ENCODE measurements around the gene SLC6A8. TPM values are rescaled to one million over a fixed set of nuclear protein-coding genes. Genes with fewer than 3 reads are reported as not detected.
"Not testable (repeated sequence)": the region's sequence is repeated elsewhere in the genome, so short reads cannot be mapped to it uniquely, and the experiment has no call there.

SLC6A8 gene
- total RNA-seq, 3 donors from 2014 or later, result 214 to 313 (median 251) TPM

GRCh38 chrX:153697924-153698865 is 10.5 kb downstream of the SLC6A8 start:
- ATAC-seq (no peak), DNase-seq (peak in 1 of 3 donors; percentile 30)
- no peak for TF ChIP-seq CTCF (IDR thresholded peaks at IDR 0.05)
- Histone ChIP-seq H3K36me3 (ENCODE audit: low read depth) (no peaks in the 10 kb centered on the region), H3K9me3 (no peaks in the 10 kb centered on the region), H3K4me1 (ENCODE audit: low read depth) (peaks cover 9% of the 10 kb centered on the region), H3K4me3 (no peak overlapping the region)
- intact Hi-C loops (cut with DNase I, micrococcal nuclease), result no loop called here

GRCh38 chrX:153699210-153699783 is 11.6 kb downstream of the SLC6A8 start:
- DNase-seq, result peak in 2 of 3 donors; percentile 57 to 62
- peak; percentile 71 for ATAC-seq
- intact Hi-C loops (cut with DNase I, micrococcal nuclease); H3K36me3 ChIP-seq (ENCODE audit: low read depth); H3K4me3 ChIP-seq; H3K4me1 ChIP-seq (ENCODE audit: low read depth); H3K9me3 ChIP-seq: not testable (repeated sequence)

GRCh38 chrX:153699784-153700371 is 12.2 kb downstream of the SLC6A8 start:
- H3K4me1 ChIP-seq (ENCODE audit: low read depth); H3K4me3 ChIP-seq; H3K9me3 ChIP-seq; H3K36me3 ChIP-seq (ENCODE audit: low read depth); intact Hi-C loops (cut with DNase I, micrococcal nuclease): not testable (repeated sequence)
- peak; percentile 57 to 79 (median 76) for DNase-seq
- ATAC-seq, result peak; percentile 69

- H3K9me3 ChIP-seq, result no peaks in the 10 kb centered on the region
- DNase-seq, result peak in 1 of 3 donors; percentile 36
- no peak overlapping the region for H3K4me3 ChIP-seq
- H3K36me3 ChIP-seq (ENCODE audit: low read depth), result no peaks in the 10 kb centered on the region
- intact Hi-C loops (cut with DNase I, micrococcal nuclease), result no loop called here
- TF ChIP-seq CTCF (IDR thresholded peaks at IDR 0.05), result no peak
- peaks cover 9% of the 10 kb centered on the region for H3K4me1 ChIP-seq (ENCODE audit: low read depth)
- peak; percentile 16 for ATAC-seq
Measured at GRCh38 chrX:153700376-153700945, 12.7 kb downstream of the SLC6A8 start.

GRCh38 chrX:153700967-153701366 is 13.2 kb downstream of the SLC6A8 start:
- Histone ChIP-seq H3K4me3 (no peak overlapping the region), H3K4me1 (ENCODE audit: low read depth) (peaks cover 9% of the 10 kb centered on the region), H3K9me3 (no peaks in the 10 kb centered on the region), H3K36me3 (ENCODE audit: low read depth) (no peaks in the 10 kb centered on the region)
- no peak for TF ChIP-seq CTCF (IDR thresholded peaks at IDR 0.05)
- intact Hi-C loops (cut with DNase I, micrococcal nuclease), result no loop called here
- ATAC-seq (no peak), DNase-seq (no peak)

- Histone ChIP-seq H3K4me1 (ENCODE audit: low read depth) (peaks cover 9% of the 10 kb centered on the region), H3K4me3 (no peak overlapping the region), H3K9me3 (no peaks in the 10 kb centered on the region), H3K36me3 (ENCODE audit: low read depth) (no peaks in the 10 kb centered on the region)
- TF ChIP-seq CTCF (IDR thresholded peaks at IDR 0.05), result no peak
- intact Hi-C loops (cut with DNase I, micrococcal nuclease), result no loop called here
- peak in 1 of 3 donors; percentile 28 for DNase-seq
- no peak for ATAC-seq
Measured at GRCh38 chrX:153701706-153702105, 14.0 kb downstream of the SLC6A8 start.

Data from mucosa of descending colon (tissue), 3 donors.